ENCODE results near the gene MEG3.

GRCh38 chr14:100834794-100835547 is 9.1 kb downstream of the MEG3 start:
- TF ChIP-seq CTCF (conservative IDR thresholded peaks at IDR 0.05; ENCODE audit: low read depth in 2 of 2) = no peak
- TF ChIP-seq EZH2 (IDR thresholded peaks at IDR 0.05; ENCODE audit: low read depth, unreplicated experiment) = no peak

Data from GM23338 (cell line).